K562 (cell line): ENCODE measurements around the gene EDARADD. TPM values are rescaled to one million over a fixed set of nuclear protein-coding genes. Genes with fewer than 3 reads are reported as not detected.

Experiments used
- ATAC-seq: fragments of 200-7000 bp; cut with Tn5 transposase; 3 replicates; pipeline ENCODE4 v1.9.1; 2020; ENCODE audit warnings: moderate library complexity
- BruUV-seq: library from RNA; stranded (reverse); fragments of 400-500 nt; replicated peaks from 2 replicates; lab custom pipeline; 2021; lab: Mats Ljungman, UMichigan
- CTCF ChIA-PET: fragments of 300-600 bp; formaldehyde crosslinking; extraction: SDS; loops from one replicate; lab custom pipeline; 2021; ENCODE audit warnings: low intra/inter-chr PET ratio; lab: Yijun Ruan, JAX
- POLR2A ChIA-PET: fragments of 300-600, 350-650 bp; sonication (Branson Sonifier 250); formaldehyde crosslinking; extraction: SDS; loops from one replicate; lab custom pipeline; 2021; ENCODE audit warnings: antibody characterized with exemption, inconsistent platforms; lab: Yijun Ruan, JAX
- DNase-seq, 4 experiments: peaks; one replicate each; pipeline versions ENCODE4 v3.0.0 to v3.0.0-alpha.2; 2011 to 2018; ENCODE audit warnings: low spot score in 3 of 4, mixed read lengths in 3 of 4; ENCODE audit errors: extremely low read depth in 1 of 4
- FAIRE-seq: peaks from 2 replicates; lab custom pipeline; 2011; peaks lifted over from hg19 to GRCh38; lab: Jason Lieb, UNC
- H2AFZ ChIP-seq: 2 replicates; pipeline ENCODE4 v1.6.0; 2011; ENCODE audit warnings: low read depth, low read length, control low read depth, inconsistent platforms
- H3K27ac ChIP-seq: fragments of 200-600 bp; 3 replicates; pipeline ENCODE4 v1.8.0; 2011; ENCODE audit warnings: low read depth, mild to moderate bottlenecking, control low read depth, inconsistent platforms, low read length, moderate library complexity, mixed read lengths; ENCODE audit errors: extremely low read depth
- H3K27me3 ChIP-seq, 2 experiments: fragments of 300-600 bp in 1 of 2; 2 replicates in 1 of 2; 3 replicates in 1 of 2; pipeline versions ENCODE4 v1.6.0 to v1.8.0; 2011; ENCODE audit warnings: inconsistent platforms in 2 of 2, low read length in 2 of 2, mild to moderate bottlenecking in 1 of 2, mixed read lengths in 1 of 2, moderate library complexity in 1 of 2; ENCODE audit not compliant: control insufficient read depth in 2 of 2, insufficient read depth in 2 of 2
- H3K36me3 ChIP-seq: fragments of 300-600 bp; 3 replicates; pipeline ENCODE4 v1.8.0; 2011; ENCODE audit warnings: mild to moderate bottlenecking, low read length, inconsistent platforms; ENCODE audit not compliant: control insufficient read depth, insufficient read depth
- H3K4me1 ChIP-seq, 2 experiments: fragments of 200-600 bp in 1 of 2; replicated peaks in 1 of 2; 2 replicates in 1 of 2; 3 replicates in 1 of 2; pipeline versions ENCODE4 v1.5.1 to v1.8.0; 2011; ENCODE audit warnings: inconsistent platforms in 2 of 2, low read length in 2 of 2, mild to moderate bottlenecking in 1 of 2, mixed read lengths in 1 of 2, moderate library complexity in 1 of 2; ENCODE audit not compliant: control insufficient read depth in 2 of 2, insufficient read depth in 2 of 2
- H3K4me2 ChIP-seq: 2 replicates; pipeline ENCODE4 v1.6.1; 2011; ENCODE audit warnings: low read length, control low read depth, inconsistent platforms, mixed read lengths; ENCODE audit not compliant: insufficient read depth
- H3K4me3 ChIP-seq: fragments of 200-600 bp; sonication (generic), shearing (Covaris generic); 2 replicates; pipeline ENCODE4 v1.5.1; 2016; ENCODE audit warnings: control low read depth, inconsistent platforms
- H3K79me2 ChIP-seq: fragments of 200-600 bp; 3 replicates; pipeline ENCODE4 v1.8.0; 2011; ENCODE audit warnings: low read length, inconsistent platforms; ENCODE audit not compliant: control insufficient read depth, insufficient read depth
- H3K9ac ChIP-seq, 2 experiments: 2 replicates each; pipeline versions ENCODE4 v1.6.0 to v1.6.1; 2011; ENCODE audit warnings: low read depth in 2 of 2, low read length in 2 of 2, control low read depth in 1 of 2, inconsistent platforms in 1 of 2, mild to moderate bottlenecking in 1 of 2, mixed read lengths in 1 of 2; ENCODE audit not compliant: insufficient read depth in 1 of 2
- H3K9me1 ChIP-seq: one replicate; pipeline ENCODE4 v1.6.0; 2011; ENCODE audit warnings: inconsistent platforms, mild to moderate bottlenecking, low read length, moderate library complexity; ENCODE audit not compliant: control insufficient read depth, insufficient read depth
- H3K9me3 ChIP-seq: replicated peaks from 2 replicates; pipeline ENCODE4 v1.5.1; 2011; ENCODE audit warnings: low read depth, low read length, inconsistent platforms; ENCODE audit not compliant: control insufficient read depth, insufficient read depth
- H4K20me1 ChIP-seq: replicated peaks from 2 replicates; pipeline ENCODE4 v1.6.1; 2011; ENCODE audit warnings: low read length, inconsistent platforms, mixed read lengths; ENCODE audit not compliant: control insufficient read depth, insufficient read depth
- EP300 ChIP-seq: IDR thresholded peaks from 2 replicates; pipeline ENCODE4 v1.6.1; 2012; ENCODE audit warnings: low read length, improper control_type of control experiment
- ETV1 ChIP-seq: fragments of 450-650 bp; conservative IDR thresholded peaks from 2 replicates; pipeline ENCODE4 v1.6.1; 2016; ENCODE audit warnings: missing genetic modification characterization, control low read depth, low read depth, missing compliant biosample characterization
- FOXA1 ChIP-seq: fragments of 450-650 bp; IDR thresholded peaks from 2 replicates; pipeline ENCODE4 v1.6.1; 2016; ENCODE audit warnings: mild to moderate bottlenecking, borderline replicate concordance
- HCFC1 ChIP-seq: IDR thresholded peaks from 2 replicates; pipeline ENCODE4 v1.6.1; 2012; ENCODE audit warnings: low read depth, low read length, improper control_type of control experiment
- HNRNPL ChIP-seq: fragments of 200-400 bp; formaldehyde crosslinking; IDR thresholded peaks from 2 replicates; pipeline ENCODE4 v1.6.1; 2017; ENCODE audit warnings: low read depth, mild to moderate bottlenecking, low read length
- LARP7 ChIP-seq: fragments of 450-650 bp; IDR thresholded peaks from 2 replicates; pipeline ENCODE4 v1.6.1; 2016
- MAFG ChIP-seq: fragments of 450-650 bp; conservative IDR thresholded peaks from 2 replicates; pipeline ENCODE4 v1.6.1; 2016; ENCODE audit warnings: missing genetic modification characterization, missing compliant biosample characterization
- MTA3 ChIP-seq: fragments of 450-650 bp; formaldehyde crosslinking; IDR thresholded peaks from 2 replicates; pipeline ENCODE4 v1.6.1; 2017; ENCODE audit warnings: mild to moderate bottlenecking, borderline replicate concordance
- NR4A1 ChIP-seq, 2 experiments: fragments of 250-450 bp in 1 of 2; fragments of 450-650 bp in 1 of 2; sonication (Bioruptor Pico) in 1 of 2; IDR thresholded peaks; 2 replicates each; pipeline versions ENCODE4 v1.4.0 to v1.6.1; 2016 to 2020; ENCODE audit warnings: mild to moderate bottlenecking in 2 of 2, missing compliant biosample characterization in 1 of 2, missing genetic modification characterization in 1 of 2, moderate library complexity in 1 of 2
- NRF1 ChIP-seq, 2 experiments: fragments of 450-650 bp; IDR thresholded peaks in 1 of 2; conservative IDR thresholded peaks in 1 of 2; 2 replicates each; pipeline ENCODE4 v1.6.1; 2014; ENCODE audit warnings: mild to moderate bottlenecking in 2 of 2
- RAD51 ChIP-seq: fragments of 450-650 bp; IDR thresholded peaks from 2 replicates; pipeline ENCODE4 v1.7.1; 2016; ENCODE audit warnings: low read depth, mild to moderate bottlenecking, borderline replicate concordance
- SAFB2 ChIP-seq: fragments of 200-400 bp; formaldehyde crosslinking; IDR thresholded peaks from 2 replicates; pipeline ENCODE4 v1.6.1; 2018; ENCODE audit warnings: borderline replicate concordance, low read length, low read depth, moderate library complexity; ENCODE audit not compliant: severe bottlenecking
- SIN3A ChIP-seq, 2 experiments: fragments of 150-350 bp in 1 of 2; IDR thresholded peaks; 2 replicates each; pipeline ENCODE4 v1.6.1; 2011 to 2016; ENCODE audit warnings: borderline replicate concordance in 2 of 2, low read depth in 2 of 2, low read length in 2 of 2, mild to moderate bottlenecking in 2 of 2, moderate library complexity in 2 of 2; ENCODE audit not compliant: control insufficient read depth in 1 of 2
- SUPT5H ChIP-seq: fragments of 450-650 bp; IDR thresholded peaks from 2 replicates; pipeline ENCODE4 v1.6.1; 2016
- TBP ChIP-seq: optimal IDR thresholded peaks from 2 replicates; pipeline ENCODE3; 2011; ENCODE audit warnings: low read depth, low read length, improper control_type of control experiment
- TCF3 ChIP-seq: sonication (generic); formaldehyde crosslinking; IDR thresholded peaks from 2 replicates; pipeline ENCODE4 v1.4.0; 2020; ENCODE audit warnings: mild to moderate bottlenecking, missing genetic modification reagents
- TEAD2 ChIP-seq: fragments of 450-650 bp; IDR thresholded peaks from 2 replicates; pipeline ENCODE4 v1.6.1; 2016; ENCODE audit warnings: missing genetic modification characterization, control low read depth, missing compliant biosample characterization
- USF2 ChIP-seq: sonication (generic); formaldehyde crosslinking; IDR thresholded peaks from 2 replicates; pipeline ENCODE4 v1.5.0; 2020; ENCODE audit warnings: missing genetic modification reagents
- ZNF766 ChIP-seq: fragments of 200-800 bp; sonication (Bioruptor generic); conservative IDR thresholded peaks from 2 replicates; pipeline ENCODE4 v1.6.1; 2016; ENCODE audit warnings: missing genetic modification characterization, missing compliant biosample characterization
- WGBS: fragments of 100-300 bp; shearing (Covaris generic); methylation state at CpG from one replicate; pipeline ENCODE4 v1.1.6; 2016; ENCODE audit warnings: low coverage, mixed read lengths; ENCODE audit not compliant: insufficient coverage; ENCODE audit errors: missing lambda C conversion rate; 5-methylcytosine and 5-hydroxymethylcytosine counted together
- in situ Hi-C: fragments of 300-500 bp; cut with MboI; formaldehyde crosslinking; loops from 4 replicates; pipeline ENCODE4 v1.15.0; 2018; ENCODE audit warnings: inconsistent platforms, mixed read lengths
- intact Hi-C: fragments of 100-400 bp; cut with micrococcal nuclease; formaldehyde crosslinking; loops from 2 replicates; pipeline ENCODE4 v1.14.2; 2022
- polyA plus RNA-seq, 8 experiments: library from polyadenylated mRNA; depleted of rRNA in 4 of 8; stranded (reverse) in 5 of 8; unstranded in 3 of 8; fragments of >200 nt; fragmentation: Nextera tagmentation in 2 of 8; fragmentation: Illumina TruSeq in 1 of 8; extraction: Ambion mirVana in 2 of 8; extraction: Trizol in 1 of 8; gene quantifications; 2 replicates each; pipeline versions ENCODE4 v1.2.1 to v1.2.3, GENCODE V29; 2011 to 2014; ENCODE audit warnings: inconsistent platforms in 1 of 8, missing spikeins in 1 of 8
- total RNA-seq, 7 experiments: library from RNA; depleted of rRNA in 6 of 7; stranded (reverse); fragments of >200 nt in 6 of 7; fragmentation: Illumina TruSeq in 2 of 7; extraction: Trizol in 2 of 7; gene quantifications; 2 replicates each; pipeline versions ENCODE4 v1.2.1 to v1.2.3, GENCODE V29; 2011 to 2021; ENCODE audit warnings: low replicate concordance in 1 of 7
- TF ChIP-seq, protein P1 (sequence below): IDR thresholded peaks from 2 replicates; pipeline ENCODE4 v1.6.1; 2016; ENCODE audit warnings: missing genetic modification characterization, missing compliant biosample characterization

Gene EDARADD
- total and polyA plus RNA-seq, 9 of the 15 experiments (the other 6 are each of a cell fraction or from before 2014, with no cell fraction given), result 0.46 to 32.4 (median 20.6) TPM

GRCh38 chr1:236394879-236395229 is 768 bp downstream of the EDARADD start (continued):
- TF ChIP-seq FOXA1 (no peak), EP300 (no peak), NRF1 (conservative IDR thresholded peaks at IDR 0.05 in 1 of 2, IDR thresholded peaks at IDR 0.05 in 1 of 2) (no peak), RAD51 (no peak), SAFB2 (no peak), TEAD2 (no peak), SUPT5H (no peak)
- TF ChIP-seq, protein P1, sequence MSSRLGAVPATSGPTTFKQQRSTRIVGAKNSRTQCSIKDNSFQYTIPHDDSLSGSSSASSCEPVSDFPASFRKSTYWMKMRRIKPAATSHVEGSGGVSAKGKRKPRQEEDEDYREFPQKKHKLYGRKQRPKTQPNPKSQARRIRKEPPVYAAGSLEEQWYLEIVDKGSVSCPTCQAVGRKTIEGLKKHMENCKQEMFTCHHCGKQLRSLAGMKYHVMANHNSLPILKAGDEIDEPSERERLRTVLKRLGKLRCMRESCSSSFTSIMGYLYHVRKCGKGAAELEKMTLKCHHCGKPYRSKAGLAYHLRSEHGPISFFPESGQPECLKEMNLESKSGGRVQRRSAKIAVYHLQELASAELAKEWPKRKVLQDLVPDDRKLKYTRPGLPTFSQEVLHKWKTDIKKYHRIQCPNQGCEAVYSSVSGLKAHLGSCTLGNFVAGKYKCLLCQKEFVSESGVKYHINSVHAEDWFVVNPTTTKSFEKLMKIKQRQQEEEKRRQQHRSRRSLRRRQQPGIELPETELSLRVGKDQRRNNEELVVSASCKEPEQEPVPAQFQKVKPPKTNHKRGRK (tag), result no peak

DNA sequence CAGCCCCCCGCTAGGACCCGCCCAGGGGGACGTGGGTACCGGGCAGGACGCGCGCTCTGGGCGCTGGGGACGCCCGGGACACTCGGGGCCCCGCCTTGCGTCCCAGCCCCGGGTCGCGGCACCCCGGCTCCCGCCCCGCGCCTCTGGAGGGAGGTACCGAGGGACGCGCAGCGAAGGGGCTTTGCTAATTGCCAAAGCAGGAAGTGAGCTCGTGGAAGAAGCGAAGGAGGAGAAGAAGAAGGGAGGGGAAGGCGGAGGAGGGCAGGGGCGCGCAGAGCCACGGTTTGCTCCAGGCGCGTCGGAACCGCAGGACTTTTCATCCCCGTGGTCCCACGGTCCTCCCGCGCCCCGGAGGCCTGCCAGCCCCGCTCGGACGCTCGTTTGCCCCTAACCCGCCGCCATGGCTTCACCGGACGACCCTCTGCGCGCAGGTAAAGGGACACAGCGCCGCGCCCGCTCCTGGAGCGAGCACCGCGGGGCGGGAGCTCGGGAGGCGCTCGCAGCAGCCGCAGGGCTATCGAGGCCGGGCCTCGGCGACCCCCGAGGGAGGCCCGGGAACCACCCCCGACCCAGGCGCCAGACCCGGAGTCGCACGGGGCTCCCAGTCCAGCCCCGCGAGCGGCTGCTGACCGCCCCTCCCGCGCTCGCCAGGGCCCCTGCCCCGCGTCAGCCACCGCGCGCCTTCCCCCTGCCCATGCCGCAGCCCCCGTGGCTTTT is 1.3 kb downstream of the EDARADD start:
- no peaks in the 10 kb centered on the region for H3K9me3 ChIP-seq
- BruUV-seq, result TSS peak; percentile 61
- in situ Hi-C loops (no loop called here), intact Hi-C loops (loop anchor here (5.0 kb wide), 1 partner anchor 113 kb away; the partner anchor contains the start of gene ERO1B)
- ChIA-PET CTCF (no interaction called here), POLR2A (interaction anchor here (0.6 to 7.8 kb wide), 16 partner anchors 9 to 1087 kb away, joined by 3 to 47 read pairs (median 4); partner anchors contain the start of genes ERO1B and MTR)
- H3K27me3 ChIP-seq, result no peaks in the 10 kb centered on the region
- no peaks in the 10 kb centered on the region; the same call in 1 of the 2 replicates for H4K20me1 ChIP-seq
- ATAC-seq (peak; percentile 85), DNase-seq (peak; percentile 56 to 87 (median 67)), FAIRE-seq (no peak)
- H3K9me1 ChIP-seq, result no peaks in the 10 kb centered on the region
- WGBS, result under 1% methylated on average over 73 of the region's 86 CpGs
- H3K36me3 ChIP-seq, result peaks cover 12% of the 10 kb centered on the region; the same call in 1 of the 3 replicates
- H3K4me1 ChIP-seq, result peaks cover 22 to 34% of the 10 kb centered on the region in 2 experiments
- peak overlapping the region; percentile 94 for H2AFZ ChIP-seq
- peak overlapping the region; percentile 90 for H3K4me2 ChIP-seq
- peak overlapping the region; percentile 76 to 97 for H3K9ac ChIP-seq
- peak overlapping the region; percentile 81 for H3K4me3 ChIP-seq
- peak overlapping the region; percentile 84 for H3K27ac ChIP-seq
- H3K79me2 ChIP-seq, result peaks cover 39% of the 10 kb centered on the region
- TF ChIP-seq LARP7 (0 out of 2 replicates have a peak, but pooled peaks have one; percentile 16), SIN3A (IDR thresholded peaks at IDR 0.05; ENCODE audit: borderline replicate concordance in 2 of 2, control insufficient read depth in 1 of 2, low read depth in 2 of 2, low read length in 2 of 2) (0 out of 4 replicates have a peak, but pooled peaks of 1 of the 2 experiments have one; percentile 14), ETV1 (peak; percentile 50; the same call in 1 of the 2 replicates), USF2 (no peak), HCFC1 (no peak), HNRNPL (peak; percentile 23; the same call in 1 of the 2 replicates), TBP (peak; percentile 10), ZNF766 (CRISPR knock-in tag) (peak; percentile 59; the same call in 1 of the 2 replicates), NR4A1 (CRISPR knock-in tag; IDR thresholded peaks at IDR 0.05) (no peak), NR4A1 (tag; IDR thresholded peaks at IDR 0.05) (peak; percentile 76; the same call in 1 of the 2 replicates), MAFG (tag) (no peak), MTA3 (peak; percentile 84), TCF3 (CRISPR knock-in tag) (no peak)
